HG02642 (cell line): Measurements from ENCODE around the gene SET.

Experiments used
- ATAC-seq: cut with Tn5 transposase; IDR thresholded peaks from one replicate; pipeline ENCODE4 v1.9.1; 2021; ENCODE audit warnings: mild to moderate bottlenecking; ENCODE audit not compliant: unreplicated experiment, poor library complexity

SET gene

GRCh38 chr9:128724744-128725211 lies 35.8 kb downstream of the SET start:
- ATAC-seq = no peak

- no peak for ATAC-seq
These were observed 38.7 kb downstream of the SET start for GRCh38 chr9:128727640-128728248.

- ATAC-seq = no peak
These were observed 39.3 kb downstream of the SET start for GRCh38 chr9:128728298-128728697.

GRCh38 chr9:128729302-128729701 lies 40.3 kb downstream of the SET start:
- ATAC-seq = no peak

GRCh38 chr9:128729766-128730517 lies 40.9 kb downstream of the SET start:
- ATAC-seq = no peak

- no peak for ATAC-seq
These were observed 42.1 kb downstream of the SET start for GRCh38 chr9:128731093-128731492.

- ATAC-seq = no peak
These were observed 42.7 kb downstream of the SET start for GRCh38 chr9:128731691-128732090.

- no peak for ATAC-seq
These were observed 43.6 kb downstream of the SET start for GRCh38 chr9:128732576-128732975.

GRCh38 chr9:128733256-128733655 lies 44.2 kb downstream of the SET start:
- no peak for ATAC-seq

- no peak for ATAC-seq
These were observed 46.4 kb downstream of the SET start for GRCh38 chr9:128735373-128735772.

- ATAC-seq = no peak
These were observed 53.4 kb downstream of the SET start for GRCh38 chr9:128742401-128742800.

- no peak for ATAC-seq
These were observed 54.4 kb downstream of the SET start for GRCh38 chr9:128743421-128743820.
